GM19438 (cell line): ENCODE measurements around the gene WDR38.
"Not testable (repeated sequence)": the region's sequence is repeated elsewhere in the genome, so short reads cannot be mapped to it uniquely, and the experiment has no call there.

Experiments used
- ATAC-seq: cut with Tn5 transposase; IDR thresholded peaks from one replicate; pipeline ENCODE4 v1.9.1; 2021; ENCODE audit warnings: low read depth; ENCODE audit not compliant: unreplicated experiment

Gene WDR38

DNA sequence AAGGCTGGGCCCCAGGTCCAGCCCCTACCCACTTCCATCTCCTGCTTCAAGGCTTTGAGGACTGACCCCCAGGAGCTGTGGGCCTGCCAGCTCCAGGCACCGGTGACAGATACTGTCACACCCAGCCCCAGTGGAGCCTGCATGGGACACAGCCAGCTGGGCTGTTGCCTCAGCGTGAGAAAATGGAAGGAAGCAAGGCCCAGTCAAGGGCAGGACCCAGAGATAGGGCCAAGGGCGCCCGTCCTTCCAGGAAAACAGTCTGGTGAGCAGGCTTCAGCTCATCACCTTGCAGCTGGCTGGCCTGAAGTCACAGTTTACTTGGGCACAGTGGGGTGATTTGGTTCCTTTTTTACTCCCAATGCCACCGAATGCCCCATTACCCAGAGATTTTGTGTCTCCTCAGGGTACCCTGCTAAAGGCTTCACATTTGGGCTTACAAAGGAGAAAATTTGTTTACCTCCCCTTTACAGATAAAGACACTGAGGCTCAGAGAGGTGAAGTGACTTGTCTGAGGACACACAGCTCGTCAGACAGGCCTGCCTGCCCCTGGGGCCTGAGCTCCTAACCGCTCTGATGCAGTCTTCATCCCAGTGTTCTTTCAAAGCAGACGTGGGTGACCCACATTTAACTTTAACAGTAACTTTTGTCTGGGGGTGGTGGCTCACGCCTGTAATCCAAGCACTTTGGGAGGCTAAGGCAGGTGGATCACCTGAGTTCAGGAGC is 21.5 kb upstream of the WDR38 start:
- ATAC-seq: no peak

DNA sequence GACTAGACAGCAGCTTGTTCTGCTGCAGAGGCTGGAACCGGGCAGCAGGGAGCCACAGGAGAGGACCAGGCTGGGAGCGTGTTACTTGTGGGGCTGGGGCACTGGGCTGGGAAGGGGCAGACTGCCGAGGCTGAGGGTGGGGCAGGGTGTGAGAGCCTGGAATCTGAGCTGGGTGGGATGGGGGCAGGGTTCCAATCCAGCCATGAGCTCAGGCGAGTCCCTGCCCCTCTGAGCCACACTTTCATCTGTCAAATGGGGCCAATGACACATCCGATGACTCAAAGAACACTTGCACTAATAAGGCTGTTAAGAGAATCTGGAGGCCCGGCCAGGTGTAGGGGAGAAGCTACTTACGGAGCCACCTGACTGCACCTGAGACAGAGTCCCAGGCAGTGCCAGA is 18.7 kb upstream of the WDR38 start:
- no peak for ATAC-seq

DNA sequence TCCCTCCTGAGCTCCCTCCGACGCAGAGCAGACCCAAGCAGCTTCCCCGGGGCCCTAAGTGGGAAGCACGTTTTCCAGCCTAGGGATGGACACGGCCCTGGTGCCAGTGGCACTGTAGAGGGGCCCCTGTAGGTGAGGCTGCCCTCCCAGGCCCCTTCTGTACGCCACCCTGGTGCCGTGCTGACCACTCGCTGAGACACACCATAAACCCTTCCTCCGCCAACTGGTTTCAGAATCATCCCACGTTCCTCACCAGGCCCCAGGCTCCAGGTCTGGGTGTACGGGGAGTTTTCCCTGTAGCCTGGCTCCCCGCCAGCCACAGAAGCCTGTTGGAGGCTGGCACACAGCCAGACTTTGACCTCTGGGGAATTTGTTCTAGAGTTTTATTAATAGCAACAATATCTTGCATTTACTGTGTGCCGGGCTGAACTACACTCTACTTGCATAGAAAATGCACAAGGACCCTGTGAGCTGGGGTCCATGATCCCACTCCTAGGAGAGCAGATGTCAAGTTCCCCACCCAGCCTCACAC is 18.2 kb upstream of the WDR38 start:
- no peak for ATAC-seq

GRCh38 chr9:124838132-124838531 is 15.1 kb upstream of the WDR38 start:
- not testable (repeated sequence) for ATAC-seq

- not testable (repeated sequence) for ATAC-seq
Measured at GRCh38 chr9:124838567-124839275, 14.5 kb upstream of the WDR38 start.

DNA sequence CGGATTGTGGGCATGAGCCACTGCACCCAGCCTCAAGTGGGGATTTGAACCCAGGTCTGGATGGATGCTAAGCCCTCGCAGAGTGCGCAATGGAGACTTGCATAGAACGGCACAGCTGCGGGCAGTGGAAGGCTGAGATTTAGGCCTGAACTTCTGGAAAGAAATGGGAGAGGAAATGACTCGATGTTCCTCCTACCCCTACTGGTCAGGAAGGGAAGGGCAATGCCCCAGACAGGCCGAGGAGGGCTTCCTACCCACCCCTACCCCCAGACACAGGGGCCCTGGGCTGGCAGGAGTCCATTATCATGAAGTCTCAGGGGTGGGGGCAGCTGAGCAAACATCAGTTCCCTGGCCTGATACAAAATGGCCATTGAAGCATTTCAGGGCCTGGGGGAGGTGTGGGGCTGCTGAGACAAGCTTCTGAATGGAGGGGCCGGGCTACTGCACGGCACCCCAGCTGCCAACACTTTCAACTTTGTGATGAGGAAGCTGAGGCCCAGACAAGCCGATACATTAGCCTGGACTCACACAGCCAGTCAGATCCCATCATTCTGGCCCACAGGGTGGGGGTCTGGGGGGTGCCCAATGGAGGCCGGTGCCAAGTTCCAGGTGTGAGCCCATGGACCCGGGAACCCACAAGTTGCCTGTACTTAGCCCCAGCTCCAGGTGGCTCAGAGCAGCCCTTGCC is 13.5 kb upstream of the WDR38 start:
- ATAC-seq: no peak

DNA sequence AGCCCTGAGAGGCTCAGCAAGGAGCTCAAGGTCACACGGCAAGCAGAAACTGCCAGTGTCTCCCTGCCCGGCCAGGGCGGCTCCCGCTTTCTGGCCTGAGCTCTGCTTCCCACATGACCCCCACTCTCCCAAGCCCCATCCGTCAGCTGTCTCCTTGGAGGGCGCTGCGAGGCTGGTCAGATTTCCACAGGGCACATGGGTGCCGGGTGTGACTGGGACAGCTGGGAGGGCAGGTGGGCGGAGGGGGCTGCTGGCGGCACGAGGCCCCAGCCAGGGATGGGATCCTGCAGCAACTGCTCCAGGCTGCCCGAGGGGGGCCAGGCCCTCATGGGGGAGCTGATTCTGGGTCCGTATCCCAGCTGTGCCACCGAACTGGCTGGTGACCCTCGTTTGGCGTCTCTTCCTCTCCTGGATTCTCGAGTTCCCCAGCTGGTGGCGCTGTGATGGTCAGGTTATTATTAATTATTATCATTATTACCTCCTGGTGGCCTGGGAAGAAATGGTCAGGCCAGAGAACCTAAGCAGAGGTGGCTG is 12.9 kb upstream of the WDR38 start:
- ATAC-seq: no peak

DNA sequence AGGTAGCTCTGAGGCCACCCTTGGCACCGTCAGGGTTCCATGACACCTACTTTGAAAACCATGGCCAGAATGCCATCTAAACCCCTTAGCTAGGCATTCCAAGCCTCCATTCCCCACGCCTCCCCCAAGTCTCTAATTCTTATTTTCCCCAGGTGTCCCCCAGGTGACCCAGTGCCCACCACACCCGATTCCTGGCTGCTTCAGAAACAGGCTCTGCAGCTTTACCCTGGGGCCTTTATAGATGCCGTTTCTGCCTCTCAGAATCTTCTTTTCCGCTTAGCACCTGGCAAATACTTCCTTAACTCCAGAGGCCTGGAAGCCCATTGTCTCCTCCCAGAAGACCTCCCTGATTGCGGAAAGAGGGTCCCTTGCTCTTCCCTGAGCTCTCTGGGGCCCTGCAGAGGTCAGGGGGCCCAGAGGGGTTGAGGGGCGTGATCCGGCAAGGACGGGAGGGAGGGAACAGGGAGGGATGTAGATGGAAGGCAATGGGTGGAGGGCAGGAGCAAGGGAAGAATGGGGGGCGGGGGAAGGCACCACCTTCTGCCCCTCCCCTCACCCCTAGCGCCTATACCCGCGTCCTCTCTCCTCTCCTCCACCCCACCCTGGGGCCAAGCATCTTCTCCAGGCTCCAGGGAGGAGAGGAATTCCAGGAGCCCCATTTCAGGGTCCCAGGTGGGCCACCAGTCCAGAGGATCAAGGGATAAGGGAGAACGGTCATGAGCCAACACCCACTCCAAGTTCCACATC is 12.0 kb upstream of the WDR38 start:
- no peak for ATAC-seq

DNA sequence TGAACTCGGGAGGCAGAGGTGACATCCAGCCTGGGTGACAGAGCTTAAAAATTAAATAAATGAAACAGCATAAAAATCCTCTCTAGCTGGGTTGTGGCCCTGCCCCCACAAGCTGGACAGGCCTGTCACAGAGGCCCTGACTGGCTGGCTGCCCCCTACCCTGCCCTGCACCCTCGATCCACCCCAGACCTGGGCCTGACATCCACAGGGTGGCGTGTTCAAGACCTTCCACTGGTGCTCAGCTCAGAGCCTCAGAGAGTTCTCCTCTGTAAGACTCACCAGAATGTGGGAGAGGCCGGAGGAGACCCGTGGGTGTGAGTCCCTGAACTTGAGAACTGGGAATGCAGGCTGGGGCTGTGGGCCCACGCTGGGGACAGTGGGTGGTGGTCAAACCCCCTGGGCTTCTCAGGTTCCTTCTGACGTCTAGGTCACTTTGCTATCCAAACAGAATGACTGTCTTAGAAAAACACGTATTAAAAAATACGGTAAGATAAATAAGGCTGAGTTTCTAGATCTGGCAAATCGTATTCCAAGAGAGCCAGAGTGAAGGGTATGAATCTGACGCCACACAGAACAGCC is 9.7 kb upstream of the WDR38 start:
- ATAC-seq: no peak

DNA sequence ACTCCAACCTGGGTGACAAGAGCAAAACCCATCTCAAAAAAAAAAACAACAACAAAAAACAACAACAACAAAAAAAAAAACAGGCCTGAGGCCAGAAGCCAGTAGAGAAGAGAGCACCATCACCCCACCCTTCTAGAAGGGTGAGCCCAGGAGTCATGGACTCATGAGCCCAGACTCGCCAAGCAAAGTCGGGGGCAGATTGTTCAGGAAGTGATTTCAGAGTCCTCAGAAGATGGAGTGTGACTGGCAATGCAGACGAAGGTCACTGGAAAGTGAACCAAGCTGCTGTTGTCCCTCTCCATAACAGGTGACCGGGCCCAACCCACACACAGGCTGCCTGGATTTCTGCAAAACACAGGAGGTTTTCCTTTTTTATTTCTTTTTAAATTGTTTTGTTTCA is 9.0 kb upstream of the WDR38 start:
- no peak for ATAC-seq

DNA sequence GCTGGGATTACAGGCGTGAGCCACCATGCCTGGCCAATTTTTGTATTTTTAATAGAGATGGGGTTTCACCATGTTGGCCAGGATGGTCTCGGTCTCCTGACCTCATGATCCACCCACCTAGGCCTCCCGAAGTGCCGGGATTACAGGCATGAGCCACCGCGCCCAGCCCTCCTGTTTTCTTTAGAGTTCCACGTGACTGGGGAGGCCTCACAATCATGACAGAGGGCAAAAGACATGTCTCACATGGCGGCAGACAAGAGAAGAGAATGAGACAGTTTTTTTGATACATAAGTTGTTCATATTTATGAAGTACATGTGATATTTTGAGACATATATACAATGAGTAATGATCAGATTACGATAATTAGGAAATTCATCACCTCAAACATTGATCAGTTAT is 6.8 kb upstream of the WDR38 start:
- ATAC-seq: not testable (repeated sequence)

DNA sequence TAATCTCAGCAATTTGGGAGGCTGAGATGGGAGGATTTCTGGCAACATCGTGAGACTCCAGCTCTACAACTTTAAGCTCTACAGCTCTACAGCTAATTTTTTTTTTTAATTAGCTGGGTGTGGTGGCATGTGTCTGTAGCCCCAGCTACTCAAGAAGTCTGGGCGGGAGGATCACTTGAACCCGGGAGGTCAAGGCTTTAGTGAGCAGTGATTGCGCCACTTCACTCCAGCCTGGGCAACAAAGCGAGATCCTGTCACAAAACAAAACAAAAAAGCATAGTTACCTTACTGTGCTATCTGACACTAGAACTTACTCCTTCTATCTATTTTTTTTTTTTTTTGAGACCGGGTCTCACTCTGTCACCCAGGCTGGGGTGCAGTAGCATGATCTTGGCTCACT is 6.3 kb upstream of the WDR38 start:
- no peak for ATAC-seq

DNA sequence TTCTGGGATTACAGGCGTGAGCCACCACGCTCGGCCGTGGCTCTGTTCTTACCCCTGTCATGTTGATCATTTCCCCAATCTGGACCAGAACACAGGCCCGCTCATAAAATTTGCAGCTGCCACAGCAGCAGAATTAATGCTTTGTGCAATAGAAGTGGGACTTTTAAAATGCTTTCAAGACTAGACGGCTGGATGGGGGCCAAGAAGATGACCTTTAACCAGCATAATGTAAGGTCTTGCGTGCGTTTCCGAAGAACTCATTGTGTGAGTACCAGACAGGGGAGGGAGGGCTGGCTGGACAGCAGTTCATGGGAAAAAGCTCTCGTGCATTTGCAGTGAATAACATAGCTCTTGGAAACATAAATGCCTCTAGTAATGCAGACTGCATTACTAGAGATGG is 3.5 kb upstream of the WDR38 start:
- no peak for ATAC-seq

- no peak for ATAC-seq
Measured at GRCh38 chr9:124852121-124852828, 985 bp upstream of the WDR38 start.

DNA sequence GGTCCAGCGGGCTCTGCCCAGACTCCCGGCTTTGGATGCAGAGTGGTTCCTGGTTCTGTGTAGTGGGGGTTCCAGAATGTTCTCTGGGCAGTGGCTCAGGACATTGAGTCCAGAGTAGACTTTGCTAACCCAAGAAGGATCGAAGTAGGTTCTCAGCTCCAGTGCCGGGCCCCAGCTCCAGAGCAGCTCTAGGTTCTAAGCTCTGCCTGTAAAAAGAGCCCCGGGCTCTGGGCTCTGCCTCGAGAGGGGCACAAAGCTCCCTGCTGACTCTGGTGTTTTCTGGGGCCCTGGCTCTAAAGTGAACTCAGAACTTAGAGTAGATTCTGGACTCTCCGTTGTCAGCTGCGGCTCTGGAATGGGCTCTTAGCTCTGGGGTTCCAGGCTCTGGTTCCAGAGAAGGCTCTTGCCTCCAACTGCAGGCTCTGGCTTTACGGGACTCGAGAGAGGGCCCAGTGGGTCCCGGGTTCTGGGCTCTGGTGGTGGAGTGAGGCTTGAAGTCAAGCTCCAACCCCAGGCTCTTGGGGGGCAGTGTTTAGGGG is 414 bp downstream of the WDR38 start:
- no peak for ATAC-seq

DNA sequence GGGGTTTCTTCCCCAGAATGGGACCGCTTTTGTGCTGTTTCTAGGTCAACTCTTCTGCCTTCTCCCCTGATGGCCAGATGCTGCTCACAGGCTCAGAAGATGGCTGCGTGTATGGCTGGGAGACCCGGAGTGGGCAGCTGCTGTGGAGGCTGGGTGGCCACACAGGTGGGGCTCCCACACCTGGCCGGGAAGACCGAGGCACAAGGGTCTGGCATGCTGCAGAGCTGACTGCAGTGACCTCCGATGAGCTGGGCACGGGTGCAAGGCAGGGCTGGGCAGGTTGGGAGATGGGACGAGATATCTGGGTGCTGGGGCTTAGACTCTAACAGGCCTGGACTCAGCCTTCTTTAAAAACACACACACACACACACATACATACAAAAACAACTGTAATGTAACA is 901 bp downstream of the WDR38 start:
- ATAC-seq: no peak

DNA sequence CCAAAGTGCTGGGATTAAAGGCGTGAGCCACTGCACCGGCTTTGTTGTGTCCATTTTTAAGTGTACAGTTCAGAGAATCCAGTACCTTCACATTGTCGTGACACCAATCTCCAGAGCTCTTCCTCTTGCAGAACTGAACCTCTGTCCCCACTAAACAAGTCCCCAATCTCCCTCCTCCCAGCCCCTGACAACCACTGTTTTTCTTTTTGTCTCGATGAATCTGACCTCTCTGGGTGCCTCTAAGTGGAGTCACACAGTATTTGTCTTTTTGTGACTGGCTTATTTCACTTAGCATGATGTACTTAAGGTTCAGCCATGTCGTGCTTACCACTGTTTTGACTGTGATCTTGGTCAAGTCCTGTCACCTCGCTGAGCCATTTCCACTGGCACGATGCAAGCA is 1.6 kb downstream of the WDR38 start:
- ATAC-seq: no peak

DNA sequence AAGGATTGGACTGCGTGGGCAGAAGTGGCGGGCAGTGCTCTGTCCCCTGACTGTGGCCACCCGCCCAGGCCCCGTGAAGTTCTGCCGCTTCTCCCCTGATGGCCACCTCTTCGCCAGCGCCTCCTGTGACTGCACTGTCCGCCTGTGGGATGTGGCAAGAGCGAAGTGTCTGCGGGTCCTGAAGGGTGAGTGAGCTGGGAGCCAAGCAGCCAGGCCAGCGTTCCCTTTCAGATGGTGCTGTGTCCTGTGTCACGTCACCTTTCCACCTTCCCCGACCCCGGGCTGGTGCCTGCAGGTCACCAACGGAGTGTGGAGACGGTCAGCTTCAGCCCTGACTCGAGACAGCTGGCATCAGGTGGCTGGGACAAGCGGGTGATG is 2.3 kb downstream of the WDR38 start:
- ATAC-seq: no peak
